Stimulated activated CD8-positive, alpha-beta memory T cell treated with anti-CD3 and anti-CD28 coated beads, Interleukin-4, amount 100 ng/mL, for 1 hour (primary cell): ENCODE measurements around the gene ARFGAP1.
"Not testable (repeated sequence)": the region's sequence is repeated elsewhere in the genome, so short reads cannot be mapped to it uniquely, and the experiment has no call there.

Experiments used
- DNase-seq, 2 donors: peaks; one replicate each; pipeline ENCODE4 v3.0.0-alpha.2; 2020; ENCODE audit warnings: low read depth in 2 of 2, low spot score in 1 of 2

The ARFGAP1 gene

GRCh38 chr20:63240004-63240403, 32.6 kb upstream of the ARFGAP1 start:
- no peak for DNase-seq

- no peak for DNase-seq
Observed at GRCh38 chr20:63241272-63241671, 31.3 kb upstream of the ARFGAP1 start.

- DNase-seq, result no peak
Observed at GRCh38 chr20:63242736-63243135, 29.9 kb upstream of the ARFGAP1 start.

- DNase-seq, result no peak
Observed at GRCh38 chr20:63243604-63244247, 28.9 kb upstream of the ARFGAP1 start.

GRCh38 chr20:63244468-63244867, 28.1 kb upstream of the ARFGAP1 start:
- DNase-seq, result no peak

GRCh38 chr20:63246490-63247288, 25.9 kb upstream of the ARFGAP1 start:
- no peak for DNase-seq

GRCh38 chr20:63247671-63248228, 24.9 kb upstream of the ARFGAP1 start:
- no peak for DNase-seq

- no peak for DNase-seq
Observed at GRCh38 chr20:63248835-63249591, 23.6 kb upstream of the ARFGAP1 start.

GRCh38 chr20:63249891-63250290, 22.7 kb upstream of the ARFGAP1 start:
- no peak for DNase-seq

GRCh38 chr20:63251350-63251749, 21.3 kb upstream of the ARFGAP1 start:
- not testable (repeated sequence) for DNase-seq

GRCh38 chr20:63252284-63252711, 20.3 kb upstream of the ARFGAP1 start:
- no peak for DNase-seq

- DNase-seq, result no peak
Observed at GRCh38 chr20:63253065-63253437, 19.6 kb upstream of the ARFGAP1 start.

GRCh38 chr20:63253438-63254231, 19.0 kb upstream of the ARFGAP1 start:
- no peak for DNase-seq

GRCh38 chr20:63254232-63254605, 18.4 kb upstream of the ARFGAP1 start, which contains the start of gene NKAIN4:
TSS of gene NKAIN4 (minus strand) at chr20:63254463. CDS start at chr20:63254450, 13 bp downstream.
- no peak for DNase-seq

GRCh38 chr20:63254606-63255384, 17.8 kb upstream of the ARFGAP1 start:
- DNase-seq, result no peak

- no peak for DNase-seq
Observed at GRCh38 chr20:63255931-63256704, 16.5 kb upstream of the ARFGAP1 start.

- DNase-seq, result no peak
Observed at GRCh38 chr20:63256954-63257353, 15.7 kb upstream of the ARFGAP1 start.

- no peak for DNase-seq
Observed at GRCh38 chr20:63257629-63258028, 15.0 kb upstream of the ARFGAP1 start.

- DNase-seq, result no peak
Observed at GRCh38 chr20:63258781-63259180, 13.8 kb upstream of the ARFGAP1 start.
